Activated T-helper 17 cell treated with anti-CD3 and anti-CD28 coated beads, Interleukin-2, amount 50 U/mL, for 72 hours (primary cell): ENCODE data around the gene ANTXR2. TPM values are rescaled to one million over a fixed set of nuclear protein-coding genes. Genes with fewer than 3 reads are reported as not detected.
"Not testable (repeated sequence)": the region's sequence is repeated elsewhere in the genome, so short reads cannot be mapped to it uniquely, and the experiment has no call there.

Experiments
- ATAC-seq: fragments of 150-1000 bp; cut with Tn5 transposase; replicated peaks from 2 replicates; pipeline ENCODE4 v1.10.0; 2021; ENCODE audit warnings: mild to moderate bottlenecking, moderate library complexity
- H3K27ac Mint-ChIP-seq: one replicate; pipeline ENCODE4 v1.8.0; 2022; ENCODE audit warnings: mixed read lengths
- H3K27me3 Mint-ChIP-seq: one replicate; pipeline ENCODE4 v1.8.0; 2022; ENCODE audit warnings: mixed read lengths
- H3K36me3 Mint-ChIP-seq: one replicate; pipeline ENCODE4 v1.8.0; 2022; ENCODE audit warnings: low read depth, mild to moderate bottlenecking, mixed read lengths
- H3K4me1 Mint-ChIP-seq: one replicate; pipeline ENCODE4 v1.8.0; 2022; ENCODE audit warnings: mixed read lengths
- H3K4me3 Mint-ChIP-seq: one replicate; pipeline ENCODE4 v1.8.0; 2022; ENCODE audit warnings: mild to moderate bottlenecking, mixed read lengths
- H3K9me3 Mint-ChIP-seq: one replicate; pipeline ENCODE4 v1.8.0; 2022; ENCODE audit warnings: mixed read lengths
- total RNA-seq, 2 donors: library from RNA; stranded (reverse); gene quantifications; one replicate each; pipeline ENCODE4 v1.2.3, GENCODE V29; 2022

The ANTXR2 gene
- total RNA-seq, 2 donors from 2014 or later, result 27.4 to 52.5 TPM

- H3K27me3 Mint-ChIP-seq, result no peaks in the 10 kb centered on the region
- peaks cover 34% of the 10 kb centered on the region for H3K4me1 Mint-ChIP-seq
- no peak overlapping the region for H3K27ac Mint-ChIP-seq
- peak overlapping the region; percentile 18 for H3K4me3 Mint-ChIP-seq
- no peaks in the 10 kb centered on the region for H3K9me3 Mint-ChIP-seq
- no peak for ATAC-seq
- H3K36me3 Mint-ChIP-seq, result peaks cover 17% of the 10 kb centered on the region
Observed at GRCh38 chr4:79991601-79992000, 81.4 kb downstream of the ANTXR2 start.

GRCh38 chr4:79991100-79991499 is 81.9 kb downstream of the ANTXR2 start:
- not testable (repeated sequence) for ATAC-seq, H3K9me3 Mint-ChIP-seq, H3K27ac Mint-ChIP-seq, H3K27me3 Mint-ChIP-seq
- peak overlapping the region; percentile 18 for H3K4me3 Mint-ChIP-seq
- peaks cover 14% of the 10 kb centered on the region for H3K36me3 Mint-ChIP-seq
- peaks cover 36% of the 10 kb centered on the region for H3K4me1 Mint-ChIP-seq

GRCh38 chr4:79987401-79987800 is 85.6 kb downstream of the ANTXR2 start:
- no peaks in the 10 kb centered on the region for H3K27me3 Mint-ChIP-seq
- H3K4me3 Mint-ChIP-seq, result no peak overlapping the region
- peaks cover 30% of the 10 kb centered on the region for H3K4me1 Mint-ChIP-seq
- no peak overlapping the region for H3K27ac Mint-ChIP-seq
- no peak for ATAC-seq
- no peaks in the 10 kb centered on the region for H3K9me3 Mint-ChIP-seq
- H3K36me3 Mint-ChIP-seq, result peaks cover 28% of the 10 kb centered on the region

GRCh38 chr4:79983431-79983830 is 89.6 kb downstream of the ANTXR2 start:
- peaks cover 56% of the 10 kb centered on the region for H3K36me3 Mint-ChIP-seq
- no peak for ATAC-seq

GRCh38 chr4:79982601-79983322 is 90.3 kb downstream of the ANTXR2 start:
- no peak for ATAC-seq
- Mint-ChIP-seq H3K27ac (no peak overlapping the region), H3K27me3 (no peaks in the 10 kb centered on the region), H3K4me1 (peaks cover 13% of the 10 kb centered on the region), H3K4me3 (no peak overlapping the region), H3K9me3 (no peaks in the 10 kb centered on the region), H3K36me3 (peaks cover 63% of the 10 kb centered on the region)

More at GRCh38 chr4:79983431-79983830, 89.6 kb downstream of the ANTXR2 start:
- H3K27me3 Mint-ChIP-seq, result no peaks in the 10 kb centered on the region
- no peak overlapping the region for H3K4me3 Mint-ChIP-seq
- H3K27ac Mint-ChIP-seq, result no peak overlapping the region
- no peaks in the 10 kb centered on the region for H3K9me3 Mint-ChIP-seq
- peaks cover 19% of the 10 kb centered on the region for H3K4me1 Mint-ChIP-seq

- Mint-ChIP-seq H3K36me3 (peaks cover 81% of the 10 kb centered on the region), H3K27me3 (no peaks in the 10 kb centered on the region), H3K4me3 (no peak overlapping the region), H3K9me3 (no peaks in the 10 kb centered on the region), H3K27ac (no peak overlapping the region), H3K4me1 (peaks cover 10% of the 10 kb centered on the region)
- ATAC-seq, result no peak
Observed at GRCh38 chr4:79980448-79980847, 92.6 kb downstream of the ANTXR2 start.

- Mint-ChIP-seq H3K27ac (no peak overlapping the region), H3K9me3 (no peaks in the 10 kb centered on the region), H3K27me3 (no peaks in the 10 kb centered on the region), H3K36me3 (peaks cover 87% of the 10 kb centered on the region), H3K4me3 (no peak overlapping the region), H3K4me1 (peaks cover 10% of the 10 kb centered on the region)
- peak; percentile 38 for ATAC-seq
Observed at GRCh38 chr4:79979785-79980437, 93.1 kb downstream of the ANTXR2 start.

- no peak for ATAC-seq
- H3K36me3 Mint-ChIP-seq, result peaks cover 92% of the 10 kb centered on the region
- H3K27me3 Mint-ChIP-seq, result no peaks in the 10 kb centered on the region
- peaks cover 10% of the 10 kb centered on the region for H3K4me1 Mint-ChIP-seq
- no peak overlapping the region for H3K4me3 Mint-ChIP-seq
- H3K9me3 Mint-ChIP-seq, result peaks cover 4% of the 10 kb centered on the region
- H3K27ac Mint-ChIP-seq, result peak overlapping the region; percentile 60
Observed at GRCh38 chr4:79977131-79977840, 95.7 kb downstream of the ANTXR2 start.

GRCh38 chr4:79964400-79965211 is 108.4 kb downstream of the ANTXR2 start:
- Mint-ChIP-seq H3K4me3 (no peak overlapping the region), H3K27me3 (no peaks in the 10 kb centered on the region), H3K27ac (no peak overlapping the region), H3K4me1 (no peaks in the 10 kb centered on the region), H3K36me3 (peaks cover 37% of the 10 kb centered on the region), H3K9me3 (no peaks in the 10 kb centered on the region)
- no peak for ATAC-seq

GRCh38 chr4:79964020-79964399 is 109.0 kb downstream of the ANTXR2 start:
- Mint-ChIP-seq H3K4me1 (no peaks in the 10 kb centered on the region), H3K4me3 (no peak overlapping the region), H3K27me3 (no peaks in the 10 kb centered on the region), H3K36me3 (peaks cover 37% of the 10 kb centered on the region), H3K9me3 (no peaks in the 10 kb centered on the region), H3K27ac (no peak overlapping the region)
- ATAC-seq, result no peak

- no peak overlapping the region for H3K4me3 Mint-ChIP-seq
- H3K9me3 Mint-ChIP-seq, result no peaks in the 10 kb centered on the region
- no peak overlapping the region for H3K27ac Mint-ChIP-seq
- no peak for ATAC-seq
- peaks cover 26% of the 10 kb centered on the region for H3K36me3 Mint-ChIP-seq
- peaks cover 6% of the 10 kb centered on the region for H3K4me1 Mint-ChIP-seq
- H3K27me3 Mint-ChIP-seq, result no peaks in the 10 kb centered on the region
Observed at GRCh38 chr4:79959652-79960051, 113.4 kb downstream of the ANTXR2 start.

- H3K27ac Mint-ChIP-seq, result no peak overlapping the region
- H3K27me3 Mint-ChIP-seq, result no peaks in the 10 kb centered on the region
- no peaks in the 10 kb centered on the region for H3K9me3 Mint-ChIP-seq
- H3K4me3 Mint-ChIP-seq, result no peak overlapping the region
- ATAC-seq, result no peak
- peaks cover 16% of the 10 kb centered on the region for H3K36me3 Mint-ChIP-seq
- H3K4me1 Mint-ChIP-seq, result peaks cover 6% of the 10 kb centered on the region
Observed at GRCh38 chr4:79958466-79959264, 114.4 kb downstream of the ANTXR2 start.

- H3K36me3 Mint-ChIP-seq, result peaks cover 8% of the 10 kb centered on the region
- H3K27ac Mint-ChIP-seq, result peak overlapping the region; percentile 28
- H3K9me3 Mint-ChIP-seq, result no peaks in the 10 kb centered on the region
Observed at GRCh38 chr4:79949178-79949577, 123.9 kb downstream of the ANTXR2 start.

More at GRCh38 chr4:79949178-79949577, 123.9 kb downstream of the ANTXR2 start:
- Mint-ChIP-seq H3K4me3 (no peak overlapping the region), H3K4me1 (peaks cover 10% of the 10 kb centered on the region), H3K27me3 (no peaks in the 10 kb centered on the region)
- no peak for ATAC-seq
